H9 (cell line): ENCODE measurements around the gene ARID3A. TPM values are rescaled to one million over a fixed set of nuclear protein-coding genes. Genes with fewer than 3 reads are reported as not detected.

Experiments
- DNase-seq: peaks from one replicate; pipeline ENCODE4 v3.0.0-alpha.2; 2017
- H2AFZ ChIP-seq: one replicate; pipeline ENCODE4 v1.6.1; 2013; ENCODE audit warnings: mild to moderate bottlenecking, low read length, control low read depth, moderate library complexity
- H2AK5ac ChIP-seq: 2 replicates; pipeline ENCODE4 v1.6.1; 2013; ENCODE audit warnings: low read length, control low read depth, mixed read lengths; ENCODE audit not compliant: insufficient read length
- H2BK120ac ChIP-seq: one replicate; pipeline ENCODE4 v1.6.1; 2013; ENCODE audit warnings: low read depth, mild to moderate bottlenecking, low read length, control low read depth, inconsistent platforms; ENCODE audit not compliant: poor library complexity, severe bottlenecking
- H2BK12ac ChIP-seq: 2 replicates; pipeline ENCODE4 v1.6.1; 2013; ENCODE audit warnings: low read length, control low read depth, mixed read lengths, low read depth; ENCODE audit not compliant: insufficient read length
- H2BK15ac ChIP-seq: 2 replicates; pipeline ENCODE4 v1.6.1; 2013; ENCODE audit warnings: low read depth, low read length, control low read depth
- H2BK20ac ChIP-seq: one replicate; pipeline ENCODE4 v1.6.1; 2013; ENCODE audit warnings: low read depth, mild to moderate bottlenecking, low read length, control low read depth, inconsistent platforms; ENCODE audit not compliant: poor library complexity, severe bottlenecking
- H2BK5ac ChIP-seq: 2 replicates; pipeline ENCODE4 v1.6.1; 2013; ENCODE audit warnings: low read length, control low read depth, mixed read lengths; ENCODE audit not compliant: insufficient read length
- H3K14ac ChIP-seq: 2 replicates; pipeline ENCODE4 v1.6.1; 2013; ENCODE audit warnings: low read length, control low read depth; ENCODE audit not compliant: insufficient read depth
- H3K18ac ChIP-seq: 2 replicates; pipeline ENCODE4 v1.6.1; 2013; ENCODE audit warnings: low read depth, mild to moderate bottlenecking, mixed read lengths, low read length, control low read depth; ENCODE audit not compliant: insufficient read length
- H3K23ac ChIP-seq: 2 replicates; pipeline ENCODE4 v1.6.1; 2013; ENCODE audit warnings: low read length, control low read depth, mixed read lengths, low read depth; ENCODE audit not compliant: insufficient read length
- H3K23me2 ChIP-seq: 2 replicates; pipeline ENCODE4 v1.6.1; 2013; ENCODE audit warnings: low read depth, mild to moderate bottlenecking, mixed read lengths, low read length, control low read depth; ENCODE audit not compliant: insufficient read length, poor library complexity, severe bottlenecking
- H3K27ac ChIP-seq: 2 replicates; pipeline ENCODE4 v1.5.1; 2013; ENCODE audit warnings: low read length, control low read depth, mixed read lengths, low read depth; ENCODE audit not compliant: insufficient read length
- H3K27me3 ChIP-seq: 2 replicates; pipeline ENCODE4 v1.6.1; 2013; ENCODE audit warnings: low read length, control low read depth, inconsistent platforms; ENCODE audit not compliant: insufficient read depth
- H3K4ac ChIP-seq: 2 replicates; pipeline ENCODE4 v1.6.1; 2013; ENCODE audit warnings: low read depth, mild to moderate bottlenecking, control low read depth, inconsistent platforms, low read length, moderate library complexity
- H3K4me1 ChIP-seq: 2 replicates; pipeline ENCODE4 v1.6.1; 2013; ENCODE audit warnings: low read length, control low read depth, inconsistent platforms; ENCODE audit not compliant: insufficient read depth
- H3K4me2 ChIP-seq: 2 replicates; pipeline ENCODE4 v1.6.1; 2013; ENCODE audit warnings: low read length, control low read depth, mixed read lengths; ENCODE audit not compliant: insufficient read length, insufficient read depth
- H3K56ac ChIP-seq: 2 replicates; pipeline ENCODE4 v1.6.1; 2013; ENCODE audit warnings: low read depth, mild to moderate bottlenecking, mixed read lengths, low read length, control low read depth; ENCODE audit not compliant: insufficient read length
- H3K79me1 ChIP-seq: 2 replicates; pipeline ENCODE4 v1.6.1; 2013; ENCODE audit warnings: low read depth, mild to moderate bottlenecking, moderate library complexity, low read length, control low read depth, inconsistent platforms; ENCODE audit not compliant: insufficient read depth, poor library complexity, severe bottlenecking
- H3K79me2 ChIP-seq: 2 replicates; pipeline ENCODE4 v1.6.1; 2013; ENCODE audit warnings: low read length, control low read depth, inconsistent platforms; ENCODE audit not compliant: insufficient read depth
- H3K9ac ChIP-seq: 2 replicates; pipeline ENCODE4 v1.6.1; 2013; ENCODE audit warnings: low read length, control low read depth, mixed read lengths; ENCODE audit not compliant: insufficient read length; ENCODE audit errors: extremely low read depth
- H3K9me3 ChIP-seq: one replicate; pipeline ENCODE4 v1.6.1; 2013; ENCODE audit warnings: low read depth, low read length, inconsistent platforms; ENCODE audit not compliant: control insufficient read depth
- H3T11ph ChIP-seq: one replicate; pipeline ENCODE4 v1.6.1; 2013; ENCODE audit warnings: mild to moderate bottlenecking, low read length, control low read depth, inconsistent platforms
- H4K20me1 ChIP-seq: one replicate; pipeline ENCODE4 v1.6.1; 2013; ENCODE audit not compliant: control insufficient read depth, insufficient read length, insufficient read depth
- H4K5ac ChIP-seq: 2 replicates; pipeline ENCODE4 v1.6.1; 2013; ENCODE audit warnings: low read depth, mild to moderate bottlenecking, mixed read lengths, low read length, control low read depth; ENCODE audit not compliant: insufficient read length
- H4K8ac ChIP-seq: replicated peaks from 2 replicates; pipeline ENCODE4 v1.6.1; 2013; ENCODE audit warnings: low read length, control low read depth, mixed read lengths, low read depth; ENCODE audit not compliant: insufficient read length
- H4K91ac ChIP-seq: 2 replicates; pipeline ENCODE4 v1.6.1; 2013; ENCODE audit warnings: low read depth, mild to moderate bottlenecking, moderate library complexity, mixed read lengths, low read length, control low read depth; ENCODE audit not compliant: insufficient read length
- H3K27ac Mint-ChIP-seq, 3 experiments: 2 replicates in 2 of 3; 3 replicates in 1 of 3; pipeline ENCODE4 v1.8.0; 2020 to 2021; ENCODE audit warnings: mixed read lengths in 3 of 3, mild to moderate bottlenecking in 1 of 3, moderate library complexity in 1 of 3
- H3K27me3 Mint-ChIP-seq: 2 replicates; pipeline ENCODE4 v1.8.0; 2021; ENCODE audit warnings: low read depth, mild to moderate bottlenecking, moderate library complexity, mixed read lengths
- H3K36me3 Mint-ChIP-seq, 3 experiments: 2 replicates in 2 of 3; 3 replicates in 1 of 3; pipeline ENCODE4 v1.8.0; 2020 to 2021; ENCODE audit warnings: low read depth in 3 of 3, mixed read lengths in 3 of 3; ENCODE audit not compliant: insufficient read depth in 1 of 3
- H3K4me1 Mint-ChIP-seq, 2 experiments: 2 replicates each; pipeline ENCODE4 v1.8.0; 2020; ENCODE audit warnings: mixed read lengths in 2 of 2
- H3K4me3 Mint-ChIP-seq, 2 experiments: 2 replicates in 1 of 2; 3 replicates in 1 of 2; pipeline ENCODE4 v1.8.0; 2020 to 2021; ENCODE audit warnings: mild to moderate bottlenecking in 2 of 2, mixed read lengths in 2 of 2, moderate library complexity in 1 of 2
- H3K9me3 Mint-ChIP-seq, 2 experiments: 2 replicates in 1 of 2; 3 replicates in 1 of 2; pipeline ENCODE4 v1.8.0; 2020; ENCODE audit warnings: mild to moderate bottlenecking in 2 of 2, mixed read lengths in 2 of 2, moderate library complexity in 1 of 2
- CTCF ChIP-seq: fragments of 200-600 bp; sonication (generic); conservative IDR thresholded peaks from 3 replicates; pipeline ENCODE4 v1.8.0; 2021; ENCODE audit warnings: antibody characterized with exemption, mild to moderate bottlenecking
- WGBS: extraction: QIAGEN DNeasy Blood & Tissue Kit; methylation state at CpG from one replicate; pipeline ENCODE4 v1.1.7; 2013; ENCODE audit warnings: missing lambda C conversion rate, low lambda C conversion rate, mixed read lengths; ENCODE audit not compliant: insufficient read length; ENCODE audit errors: extremely low coverage; 5-methylcytosine and 5-hydroxymethylcytosine counted together
- total RNA-seq: library from RNA; stranded (reverse); gene quantifications from 2 replicates; pipeline ENCODE4 v1.2.1, GENCODE V29; 2021

Gene ARID3A
- total RNA-seq, 1 experiment from 2014 or later: 98.3 TPM

- no peaks in the 10 kb centered on the region for H3K4me1 Mint-ChIP-seq
- Histone ChIP-seq H2BK15ac (no peak overlapping the region), H3K4me1 (no peaks in the 10 kb centered on the region), H2AFZ (no peak overlapping the region), H2BK12ac (no peak overlapping the region), H2AK5ac (no peak overlapping the region), H3K14ac (no peak overlapping the region), H3K27ac (no peak overlapping the region), H3K9ac (no peak overlapping the region), H3K23me2 (no peaks in the 10 kb centered on the region), H3K4ac (no peak overlapping the region), H3K18ac (no peak overlapping the region), H3K79me2 (peaks cover 5% of the 10 kb centered on the region; the same call in 1 of the 2 replicates), H4K5ac (no peak overlapping the region), H3K27me3 (no peaks in the 10 kb centered on the region), H3K4me2 (no peak overlapping the region), H4K8ac (no peak overlapping the region), H3K23ac (no peak overlapping the region), H3T11ph (no peak overlapping the region), H3K9me3 (no peaks in the 10 kb centered on the region), H2BK120ac (no peak overlapping the region), H4K20me1 (peaks cover 12% of the 10 kb centered on the region), H3K79me1 (no peaks in the 10 kb centered on the region), H2BK5ac (no peak overlapping the region), H4K91ac (no peak overlapping the region), H2BK20ac (no peak overlapping the region), H3K56ac (no peak overlapping the region)
- DNase-seq: no peak
- no CpG with 5 or more reads among the region's 17 CpGs for WGBS
- H3K27ac Mint-ChIP-seq: no peak overlapping the region
- no peaks in the 10 kb centered on the region for H3K9me3 Mint-ChIP-seq
- H3K36me3 Mint-ChIP-seq: peaks cover 16 to 37% (median 37%) of the 10 kb centered on the region in 3 experiments; a peak in 6 of 7 replicates
- TF ChIP-seq CTCF: no peak
- no peak overlapping the region for H3K4me3 Mint-ChIP-seq
- no peaks in the 10 kb centered on the region; the same call in 1 of the 2 replicates for H3K27me3 Mint-ChIP-seq
Measured at GRCh38 chr19:943551-944170, 17.8 kb downstream of the ARID3A start.
